PFSK-1 (cell line): ENCODE measurements around the gene CFAP61.

Experiments
- FOXP2 ChIP-seq: optimal IDR thresholded peaks from 2 replicates; pipeline ENCODE3; 2011; ENCODE audit warnings: borderline replicate concordance, control low read depth, inconsistent platforms; ENCODE audit not compliant: insufficient read depth; ENCODE audit errors: extremely low read length, extremely low read depth
- POLR2AphosphoS5 ChIP-seq: IDR thresholded peaks from 2 replicates; pipeline ENCODE4 v1.6.1; 2012; ENCODE audit warnings: low read depth, mild to moderate bottlenecking, control low read depth, low read length, moderate library complexity
- REST ChIP-seq, 2 experiments: IDR thresholded peaks; 2 replicates each; pipeline versions ENCODE4 v1.6.1 to v1.8.0; 2011 to 2012; ENCODE audit warnings: low read depth in 2 of 2, low read length in 2 of 2, control low read depth in 1 of 2, inconsistent platforms in 1 of 2, mild to moderate bottlenecking in 1 of 2, moderate library complexity in 1 of 2; ENCODE audit not compliant: insufficient read depth in 1 of 2
- SIN3A ChIP-seq: IDR thresholded peaks from 2 replicates; pipeline ENCODE4 v1.6.1; 2012; ENCODE audit warnings: mild to moderate bottlenecking, low read length, moderate library complexity, borderline replicate concordance; ENCODE audit not compliant: insufficient read depth
- TAF1 ChIP-seq: IDR thresholded peaks from 2 replicates; pipeline ENCODE4 v1.6.1; 2012; ENCODE audit warnings: low read length, control low read depth, borderline replicate concordance; ENCODE audit not compliant: insufficient read depth

Gene CFAP61

GRCh38 chr20:20274821-20275220 is 222.5 kb downstream of the CFAP61 start:
- no peak for TF ChIP-seq REST (IDR thresholded peaks at IDR 0.05; ENCODE audit: insufficient read depth in 1 of 2, low read depth in 2 of 2, low read length in 2 of 2)
- TF ChIP-seq FOXP2 = no peak
- TF ChIP-seq SIN3A = no peak
- no peak for TF ChIP-seq POLR2AphosphoS5
- no peak for TF ChIP-seq TAF1

GRCh38 chr20:20275636-20276035 is 223.3 kb downstream of the CFAP61 start:
- TF ChIP-seq TAF1 = no peak
- TF ChIP-seq POLR2AphosphoS5 = no peak
- TF ChIP-seq FOXP2 = no peak
- no peak for TF ChIP-seq SIN3A
- TF ChIP-seq REST (IDR thresholded peaks at IDR 0.05; ENCODE audit: insufficient read depth in 1 of 2, low read depth in 2 of 2, low read length in 2 of 2) = no peak

GRCh38 chr20:20276811-20277530 is 224.6 kb downstream of the CFAP61 start:
- TF ChIP-seq FOXP2 (no peak), TAF1 (no peak), POLR2AphosphoS5 (no peak), SIN3A (no peak), REST (IDR thresholded peaks at IDR 0.05; ENCODE audit: insufficient read depth in 1 of 2, low read depth in 2 of 2, low read length in 2 of 2) (no peak)

GRCh38 chr20:20277894-20278335 is 225.6 kb downstream of the CFAP61 start:
- no peak for TF ChIP-seq FOXP2
- no peak for TF ChIP-seq REST (IDR thresholded peaks at IDR 0.05; ENCODE audit: insufficient read depth in 1 of 2, low read depth in 2 of 2, low read length in 2 of 2)
- no peak for TF ChIP-seq SIN3A
- TF ChIP-seq POLR2AphosphoS5 = no peak
- TF ChIP-seq TAF1 = no peak
